ENCODE measurements around the gene MICB.

DNA sequence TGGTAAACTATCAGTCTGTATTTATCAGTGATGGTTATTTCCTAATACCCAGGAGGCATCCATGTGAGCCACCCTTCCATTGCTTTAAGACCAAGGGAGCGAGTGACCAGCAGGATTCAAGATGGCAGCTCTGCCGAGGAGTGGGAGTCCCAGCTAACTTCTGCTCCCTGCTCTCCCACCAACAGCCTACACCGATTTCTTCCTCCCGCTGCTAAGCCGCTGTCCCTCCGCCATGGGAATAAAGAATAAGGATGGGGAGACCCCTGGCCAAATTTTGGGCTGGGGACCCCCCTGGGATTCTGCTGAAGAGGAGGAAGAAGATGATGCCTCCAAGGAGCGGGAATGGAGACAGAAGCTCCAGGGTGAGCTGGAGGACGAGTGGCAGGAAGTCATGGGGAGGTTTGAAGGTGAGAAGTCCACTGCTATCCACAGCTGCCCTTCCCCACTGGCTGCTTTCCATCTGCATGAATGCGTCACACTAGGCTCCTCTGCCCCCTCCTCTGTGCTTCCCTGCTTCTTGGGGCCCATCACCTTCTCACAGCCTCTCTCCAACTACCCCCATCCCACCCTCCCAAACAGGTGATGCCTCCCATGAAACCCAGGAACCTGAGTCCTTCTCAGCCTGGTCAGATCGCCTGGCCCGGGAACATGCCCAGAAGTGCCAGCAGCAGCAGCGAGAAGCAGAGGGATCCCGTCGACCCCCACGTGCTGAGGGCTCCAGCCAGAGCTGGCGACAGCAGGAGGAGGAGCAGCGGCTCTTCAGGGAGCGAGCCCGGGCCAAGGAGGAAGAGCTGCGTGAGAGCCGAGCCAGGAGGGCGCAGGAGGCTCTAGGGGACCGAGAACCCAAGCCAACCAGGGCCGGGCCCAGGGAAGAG lies 59.7 kb downstream of the MICB start:
- no peak for TF ChIP-seq EZH2 (IDR thresholded peaks at IDR 0.05; ENCODE audit: borderline replicate concordance, low read length)
- TF ChIP-seq, protein P1, sequence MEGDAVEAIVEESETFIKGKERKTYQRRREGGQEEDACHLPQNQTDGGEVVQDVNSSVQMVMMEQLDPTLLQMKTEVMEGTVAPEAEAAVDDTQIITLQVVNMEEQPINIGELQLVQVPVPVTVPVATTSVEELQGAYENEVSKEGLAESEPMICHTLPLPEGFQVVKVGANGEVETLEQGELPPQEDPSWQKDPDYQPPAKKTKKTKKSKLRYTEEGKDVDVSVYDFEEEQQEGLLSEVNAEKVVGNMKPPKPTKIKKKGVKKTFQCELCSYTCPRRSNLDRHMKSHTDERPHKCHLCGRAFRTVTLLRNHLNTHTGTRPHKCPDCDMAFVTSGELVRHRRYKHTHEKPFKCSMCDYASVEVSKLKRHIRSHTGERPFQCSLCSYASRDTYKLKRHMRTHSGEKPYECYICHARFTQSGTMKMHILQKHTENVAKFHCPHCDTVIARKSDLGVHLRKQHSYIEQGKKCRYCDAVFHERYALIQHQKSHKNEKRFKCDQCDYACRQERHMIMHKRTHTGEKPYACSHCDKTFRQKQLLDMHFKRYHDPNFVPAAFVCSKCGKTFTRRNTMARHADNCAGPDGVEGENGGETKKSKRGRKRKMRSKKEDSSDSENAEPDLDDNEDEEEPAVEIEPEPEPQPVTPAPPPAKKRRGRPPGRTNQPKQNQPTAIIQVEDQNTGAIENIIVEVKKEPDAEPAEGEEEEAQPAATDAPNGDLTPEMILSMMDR (conservative IDR thresholded peaks at IDR 0.05 in 1 of 2, IDR thresholded peaks at IDR 0.05 in 1 of 2; ENCODE audit: extremely low read depth in 1 of 2, insufficient read depth in 1 of 2, low read depth in 1 of 2, low read length in 2 of 2), result no peak
